GM18868 (cell line): ENCODE data around the gene CCL3.

Experiments
- ATAC-seq: cut with Tn5 transposase; IDR thresholded peaks from one replicate; pipeline ENCODE4 v1.9.1; 2021; ENCODE audit warnings: mild to moderate bottlenecking, moderate library complexity; ENCODE audit not compliant: unreplicated experiment

The CCL3 gene

GRCh38 chr17:36049643-36050042 lies 40.3 kb downstream of the CCL3 start:
- ATAC-seq, result no peak

GRCh38 chr17:36048066-36048465 lies 41.9 kb downstream of the CCL3 start:
- no peak for ATAC-seq
